A549 (cell line): ENCODE data around the gene TMEM106C.

Experiments used
- CEBPB ChIP-seq, 2 experiments: fragments of >200 bp in 1 of 2; sonication (Bioruptor Twin) in 1 of 2; formaldehyde crosslinking in 1 of 2; IDR thresholded peaks; 2 replicates each; pipeline ENCODE4 v1.6.1; 2012 to 2016
- E2F6 ChIP-seq: IDR thresholded peaks from 2 replicates; pipeline ENCODE4 v1.6.1; 2012; ENCODE audit warnings: low read depth, borderline replicate concordance
- EHMT2 ChIP-seq: fragments of 200-600 bp; sonication (generic); IDR thresholded peaks from 2 replicates; pipeline ENCODE4 v1.6.1; 2016; ENCODE audit warnings: antibody characterized with exemption, low read depth, mild to moderate bottlenecking, moderate library complexity
- ESRRA ChIP-seq: fragments of 150-350 bp; IDR thresholded peaks from 2 replicates; pipeline ENCODE4 v1.6.1; 2014; ENCODE audit warnings: mild to moderate bottlenecking, low read length, borderline replicate concordance
- JUN ChIP-seq, 2 experiments: fragments of >200 bp; sonication (Bioruptor Twin); formaldehyde crosslinking; IDR thresholded peaks; 2 replicates in 1 of 2; 3 replicates in 1 of 2; pipeline ENCODE4 v1.6.1; 2016 to 2017
- JUNB ChIP-seq: fragments of >200 bp; sonication (Bioruptor Twin); formaldehyde crosslinking; IDR thresholded peaks from 2 replicates; pipeline ENCODE4 v1.6.1; 2016
- POLR2A ChIP-seq: IDR thresholded peaks from 2 replicates; pipeline ENCODE4 v1.6.1; 2012; ENCODE audit warnings: mild to moderate bottlenecking, low read length
- SMC3 ChIP-seq: fragments of >200 bp; sonication (Bioruptor Twin); formaldehyde crosslinking; IDR thresholded peaks from 3 replicates; pipeline ENCODE4 v1.6.1; 2018; ENCODE audit warnings: inconsistent platforms
- TF ChIP-seq, protein P1 (sequence below): fragments of >200 bp; sonication (Bioruptor Twin); formaldehyde crosslinking; IDR thresholded peaks from 3 replicates; pipeline ENCODE4 v1.6.1; 2016
- TF ChIP-seq, protein P2 (sequence below): fragments of >200 bp; sonication (Bioruptor Twin); formaldehyde crosslinking; IDR thresholded peaks from 3 replicates; pipeline ENCODE4 v1.5.1; 2016
- TF ChIP-seq, protein P3 (sequence below): IDR thresholded peaks from 2 replicates; pipeline ENCODE4 v1.6.1; 2012

- TF ChIP-seq JUNB (no peak), JUN (IDR thresholded peaks at IDR 0.05) (no peak), SMC3 (no peak), POLR2A (no peak), ESRRA (no peak), CEBPB (IDR thresholded peaks at IDR 0.05) (no peak), EHMT2 (no peak), E2F6 (no peak)
- TF ChIP-seq, protein P1, sequence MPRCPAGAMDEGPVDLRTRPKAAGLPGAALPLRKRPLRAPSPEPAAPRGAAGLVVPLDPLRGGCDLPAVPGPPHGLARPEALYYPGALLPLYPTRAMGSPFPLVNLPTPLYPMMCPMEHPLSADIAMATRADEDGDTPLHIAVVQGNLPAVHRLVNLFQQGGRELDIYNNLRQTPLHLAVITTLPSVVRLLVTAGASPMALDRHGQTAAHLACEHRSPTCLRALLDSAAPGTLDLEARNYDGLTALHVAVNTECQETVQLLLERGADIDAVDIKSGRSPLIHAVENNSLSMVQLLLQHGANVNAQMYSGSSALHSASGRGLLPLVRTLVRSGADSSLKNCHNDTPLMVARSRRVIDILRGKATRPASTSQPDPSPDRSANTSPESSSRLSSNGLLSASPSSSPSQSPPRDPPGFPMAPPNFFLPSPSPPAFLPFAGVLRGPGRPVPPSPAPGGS = no peak
- TF ChIP-seq, protein P2, sequence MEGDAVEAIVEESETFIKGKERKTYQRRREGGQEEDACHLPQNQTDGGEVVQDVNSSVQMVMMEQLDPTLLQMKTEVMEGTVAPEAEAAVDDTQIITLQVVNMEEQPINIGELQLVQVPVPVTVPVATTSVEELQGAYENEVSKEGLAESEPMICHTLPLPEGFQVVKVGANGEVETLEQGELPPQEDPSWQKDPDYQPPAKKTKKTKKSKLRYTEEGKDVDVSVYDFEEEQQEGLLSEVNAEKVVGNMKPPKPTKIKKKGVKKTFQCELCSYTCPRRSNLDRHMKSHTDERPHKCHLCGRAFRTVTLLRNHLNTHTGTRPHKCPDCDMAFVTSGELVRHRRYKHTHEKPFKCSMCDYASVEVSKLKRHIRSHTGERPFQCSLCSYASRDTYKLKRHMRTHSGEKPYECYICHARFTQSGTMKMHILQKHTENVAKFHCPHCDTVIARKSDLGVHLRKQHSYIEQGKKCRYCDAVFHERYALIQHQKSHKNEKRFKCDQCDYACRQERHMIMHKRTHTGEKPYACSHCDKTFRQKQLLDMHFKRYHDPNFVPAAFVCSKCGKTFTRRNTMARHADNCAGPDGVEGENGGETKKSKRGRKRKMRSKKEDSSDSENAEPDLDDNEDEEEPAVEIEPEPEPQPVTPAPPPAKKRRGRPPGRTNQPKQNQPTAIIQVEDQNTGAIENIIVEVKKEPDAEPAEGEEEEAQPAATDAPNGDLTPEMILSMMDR = no peak
- TF ChIP-seq, protein P3, sequence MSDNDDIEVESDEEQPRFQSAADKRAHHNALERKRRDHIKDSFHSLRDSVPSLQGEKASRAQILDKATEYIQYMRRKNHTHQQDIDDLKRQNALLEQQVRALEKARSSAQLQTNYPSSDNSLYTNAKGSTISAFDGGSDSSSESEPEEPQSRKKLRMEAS = no peak
These were observed 4.3 kb downstream of the TMEM106C start for GRCh38 chr12:47967461-47968321.
